ENCODE data around the gene MTPN.

MTPN gene

GRCh38 chr7:135958173-135958572 lies 19.0 kb downstream of the MTPN start:
- peaks cover 12% of the 10 kb centered on the region for H3K4me1 Mint-ChIP-seq
- no peaks in the 10 kb centered on the region for H3K27me3 Mint-ChIP-seq (ENCODE audit: low read depth, poor library complexity)
- H3K4me3 Mint-ChIP-seq: no peak overlapping the region

GRCh38 chr7:135957627-135958026 lies 19.5 kb downstream of the MTPN start:
- no peak overlapping the region for H3K4me3 Mint-ChIP-seq
- H3K27me3 Mint-ChIP-seq (ENCODE audit: low read depth, poor library complexity): no peaks in the 10 kb centered on the region
- TF ChIP-seq CTCF (IDR thresholded peaks at IDR 0.05): no peak
- peaks cover 10% of the 10 kb centered on the region for H3K9me3 Mint-ChIP-seq
- peaks cover 17% of the 10 kb centered on the region for H3K4me1 Mint-ChIP-seq
- peaks cover 62% of the 10 kb centered on the region for H3K36me3 Mint-ChIP-seq (ENCODE audit: low read depth)
- DNase-seq: no peak
- no peak overlapping the region for H3K27ac Mint-ChIP-seq

More at GRCh38 chr7:135958173-135958572, 19.0 kb downstream of the MTPN start:
- H3K36me3 Mint-ChIP-seq (ENCODE audit: low read depth): peaks cover 57% of the 10 kb centered on the region
- DNase-seq: no peak
- no peak for TF ChIP-seq CTCF (IDR thresholded peaks at IDR 0.05)
- no peak overlapping the region for H3K27ac Mint-ChIP-seq
- peaks cover 10% of the 10 kb centered on the region for H3K9me3 Mint-ChIP-seq

GRCh38 chr7:135956393-135956792 lies 20.8 kb downstream of the MTPN start:
- Mint-ChIP-seq H3K36me3 (ENCODE audit: low read depth) (peaks cover 74% of the 10 kb centered on the region), H3K9me3 (peaks cover 10% of the 10 kb centered on the region), H3K4me1 (peaks cover 17% of the 10 kb centered on the region), H3K27me3 (ENCODE audit: low read depth, poor library complexity) (peaks cover 3% of the 10 kb centered on the region), H3K4me3 (no peak overlapping the region), H3K27ac (peak overlapping the region; percentile 12)
- DNase-seq: no peak
- TF ChIP-seq CTCF (IDR thresholded peaks at IDR 0.05): no peak

GRCh38 chr7:135950972-135951371 lies 26.2 kb downstream of the MTPN start:
- DNase-seq: no peak
- H3K36me3 Mint-ChIP-seq (ENCODE audit: low read depth): peaks cover 83% of the 10 kb centered on the region
- no peak for TF ChIP-seq CTCF (IDR thresholded peaks at IDR 0.05)
- no peak overlapping the region for H3K27ac Mint-ChIP-seq
- H3K27me3 Mint-ChIP-seq (ENCODE audit: low read depth, poor library complexity): peaks cover 3% of the 10 kb centered on the region
- peaks cover 7% of the 10 kb centered on the region for H3K4me1 Mint-ChIP-seq
- peaks cover 7% of the 10 kb centered on the region for H3K9me3 Mint-ChIP-seq
- no peak overlapping the region for H3K4me3 Mint-ChIP-seq

- H3K27ac Mint-ChIP-seq: no peak overlapping the region
- no peak overlapping the region for H3K4me3 Mint-ChIP-seq
- peaks cover 77% of the 10 kb centered on the region for H3K36me3 Mint-ChIP-seq (ENCODE audit: low read depth)
- H3K4me1 Mint-ChIP-seq: peaks cover 7% of the 10 kb centered on the region
- no peak for DNase-seq
- peaks cover 3% of the 10 kb centered on the region for H3K27me3 Mint-ChIP-seq (ENCODE audit: low read depth, poor library complexity)
- no peak for TF ChIP-seq CTCF (IDR thresholded peaks at IDR 0.05)
- H3K9me3 Mint-ChIP-seq: peaks cover 7% of the 10 kb centered on the region
Measured at GRCh38 chr7:135950429-135950828, 26.7 kb downstream of the MTPN start.

GRCh38 chr7:135946289-135947055 lies 30.7 kb downstream of the MTPN start:
- peak overlapping the region; percentile 7 for H3K27ac Mint-ChIP-seq
- H3K4me1 Mint-ChIP-seq: peaks cover 5% of the 10 kb centered on the region
- peaks cover 46% of the 10 kb centered on the region for H3K36me3 Mint-ChIP-seq (ENCODE audit: low read depth)
- no peak for TF ChIP-seq CTCF (IDR thresholded peaks at IDR 0.05)
- no peaks in the 10 kb centered on the region for H3K27me3 Mint-ChIP-seq (ENCODE audit: low read depth, poor library complexity)
- no peaks in the 10 kb centered on the region for H3K9me3 Mint-ChIP-seq
- H3K4me3 Mint-ChIP-seq: no peak overlapping the region
- DNase-seq: no peak

All from nephron progenitor cell (in vitro differentiated cells).